T-helper 22 cell (primary cell): ENCODE measurements around the gene IGF1R.

Experiments used
- DNase-seq: peaks from one replicate; pipeline ENCODE4 v3.0.0-alpha.2; 2020; ENCODE audit warnings: low read depth

The IGF1R gene

GRCh38 chr15:98727115-98728040 is 79.0 kb downstream of the IGF1R start:
- DNase-seq: no peak

DNA sequence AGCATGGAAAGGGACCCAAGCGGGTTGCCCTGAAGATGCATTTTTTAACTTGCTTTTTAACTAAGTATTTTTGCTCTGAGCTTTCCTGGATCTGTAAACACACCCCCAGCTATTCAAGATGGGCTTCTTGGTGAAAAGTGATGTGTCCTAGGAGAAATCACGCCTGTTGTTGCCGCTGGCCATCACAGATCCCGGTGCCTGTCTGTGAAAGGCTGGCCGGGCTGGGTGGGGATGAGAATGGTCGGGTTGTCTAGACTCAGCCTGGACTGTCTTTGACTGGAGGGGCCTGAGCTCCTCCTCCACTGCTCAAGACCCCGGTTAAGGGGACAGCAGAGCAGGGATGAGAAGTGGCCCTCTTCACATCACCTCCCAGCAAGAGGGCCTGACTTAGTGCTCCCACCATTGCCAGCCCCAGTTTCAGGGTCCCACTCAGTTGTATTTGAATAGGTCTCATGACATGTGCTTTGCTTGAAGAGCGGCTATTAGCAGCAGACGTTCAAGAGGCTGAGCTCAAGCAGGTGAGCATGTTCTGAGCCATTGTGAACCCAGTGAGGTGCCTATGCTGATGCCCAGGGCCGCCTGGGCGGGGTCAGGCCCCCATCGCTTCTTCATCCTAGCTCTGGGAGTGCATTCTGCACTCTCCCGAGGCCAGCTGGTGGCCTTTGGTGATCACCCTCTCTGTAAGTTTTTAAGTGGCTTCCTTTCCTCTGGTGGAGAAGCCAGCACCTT is 79.9 kb downstream of the IGF1R start:
- DNase-seq: no peak

DNA sequence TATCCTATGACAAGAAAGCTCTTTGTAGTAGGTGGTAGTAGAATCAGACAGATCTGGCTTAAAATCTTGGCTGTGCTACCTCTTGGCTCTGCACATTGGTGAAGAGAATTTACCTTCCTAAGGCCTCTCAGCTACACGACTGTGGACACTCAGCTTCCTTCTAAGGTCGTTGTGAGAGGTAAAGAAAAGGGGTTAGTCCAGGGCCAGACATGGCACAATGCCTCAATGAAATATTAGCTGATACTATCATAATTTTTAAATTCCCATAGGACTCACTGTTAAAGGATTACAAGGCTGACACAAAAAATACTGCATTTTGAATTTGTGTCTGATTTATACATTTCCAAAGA is 80.4 kb downstream of the IGF1R start:
- DNase-seq: no peak

DNA sequence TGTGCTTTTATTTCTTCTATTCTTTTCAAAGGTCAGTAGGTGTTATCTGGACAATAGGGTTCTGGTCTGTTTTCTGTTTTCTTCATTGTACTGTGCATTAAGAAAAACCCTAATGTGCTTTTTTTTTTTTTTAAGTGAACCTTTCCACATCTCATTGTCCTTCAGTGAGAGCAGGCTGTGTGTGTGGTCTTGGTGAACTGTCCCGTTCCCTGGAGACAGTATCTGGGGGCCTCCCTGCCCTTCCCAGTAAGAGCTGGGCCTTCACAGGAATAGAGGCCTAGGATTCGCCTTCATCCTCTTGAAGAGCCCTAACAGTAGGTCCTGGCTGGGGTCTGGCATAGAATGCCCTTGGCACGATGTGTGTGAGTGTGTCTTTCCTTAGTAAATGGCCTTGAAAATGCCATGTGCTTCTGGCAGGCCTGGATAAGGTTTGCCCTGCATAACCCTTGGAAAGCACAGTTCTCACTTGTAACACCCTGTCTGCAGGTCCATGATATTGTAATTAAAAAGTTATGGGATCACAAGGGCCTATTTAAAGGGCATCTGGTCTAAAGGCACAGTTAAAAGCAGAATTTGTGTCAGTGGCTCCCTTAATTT is 81.2 kb downstream of the IGF1R start:
- DNase-seq: no peak

DNA sequence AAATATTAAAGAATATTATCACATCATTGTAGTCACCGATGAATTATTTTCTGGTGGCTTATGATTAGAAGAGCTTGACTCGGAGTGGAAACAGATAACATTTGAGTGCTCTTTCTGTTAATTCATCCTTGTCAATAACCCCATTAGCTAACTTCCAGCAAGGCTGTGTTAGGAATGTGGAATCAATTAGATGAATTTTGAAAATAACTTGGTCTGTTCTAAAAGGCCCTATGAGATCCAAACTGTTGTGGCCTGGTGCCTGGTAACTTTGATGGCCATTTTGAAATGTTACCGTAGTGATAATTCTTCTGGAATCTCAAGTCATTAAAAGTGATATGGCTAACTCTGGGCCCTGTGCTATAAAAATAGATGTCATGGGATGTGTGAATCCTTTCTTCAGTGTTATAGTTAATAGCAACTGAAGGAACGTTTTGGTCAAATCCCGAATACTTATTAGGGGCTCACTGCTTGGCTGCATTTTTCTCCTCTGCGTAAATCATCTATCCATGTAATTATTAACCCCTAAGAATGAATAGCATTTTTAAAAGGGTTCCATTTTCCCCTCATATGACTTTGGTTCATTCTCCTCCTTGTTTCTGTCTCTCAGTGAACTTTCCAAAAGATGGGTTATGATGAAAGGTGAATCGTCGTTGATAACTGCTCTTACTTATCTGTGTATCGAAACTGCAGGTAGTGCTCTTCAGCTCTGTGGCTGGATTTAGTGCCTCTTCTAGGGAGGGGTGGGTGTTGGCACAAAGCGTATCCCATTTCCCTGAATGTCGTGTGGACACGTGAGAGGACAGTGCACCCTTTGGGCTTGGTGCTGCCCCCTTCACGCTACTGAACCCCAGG is 82.7 kb downstream of the IGF1R start:
- DNase-seq: no peak

GRCh38 chr15:98731712-98732450 is 83.5 kb downstream of the IGF1R start:
- no peak for DNase-seq

DNA sequence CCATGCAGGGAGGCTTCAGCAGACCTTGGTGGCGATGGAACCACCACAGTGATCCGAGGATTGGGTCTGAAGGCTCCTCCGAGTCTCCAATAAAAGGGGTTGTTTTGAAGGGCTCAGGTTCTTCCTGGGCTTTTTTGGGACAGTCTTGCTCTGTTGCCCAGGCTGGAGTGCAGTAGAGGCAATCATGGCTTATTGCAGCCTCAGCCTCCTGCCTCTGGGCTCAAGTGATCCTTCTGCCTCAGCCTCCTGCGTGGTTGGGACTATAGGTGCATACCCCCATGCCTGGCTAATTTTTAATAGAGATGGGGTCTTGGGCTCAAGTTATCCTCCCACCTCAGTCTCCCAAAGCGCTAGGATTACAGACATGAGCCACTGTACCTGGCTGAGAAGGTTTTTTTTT is 84.8 kb downstream of the IGF1R start:
- DNase-seq: no peak

DNA sequence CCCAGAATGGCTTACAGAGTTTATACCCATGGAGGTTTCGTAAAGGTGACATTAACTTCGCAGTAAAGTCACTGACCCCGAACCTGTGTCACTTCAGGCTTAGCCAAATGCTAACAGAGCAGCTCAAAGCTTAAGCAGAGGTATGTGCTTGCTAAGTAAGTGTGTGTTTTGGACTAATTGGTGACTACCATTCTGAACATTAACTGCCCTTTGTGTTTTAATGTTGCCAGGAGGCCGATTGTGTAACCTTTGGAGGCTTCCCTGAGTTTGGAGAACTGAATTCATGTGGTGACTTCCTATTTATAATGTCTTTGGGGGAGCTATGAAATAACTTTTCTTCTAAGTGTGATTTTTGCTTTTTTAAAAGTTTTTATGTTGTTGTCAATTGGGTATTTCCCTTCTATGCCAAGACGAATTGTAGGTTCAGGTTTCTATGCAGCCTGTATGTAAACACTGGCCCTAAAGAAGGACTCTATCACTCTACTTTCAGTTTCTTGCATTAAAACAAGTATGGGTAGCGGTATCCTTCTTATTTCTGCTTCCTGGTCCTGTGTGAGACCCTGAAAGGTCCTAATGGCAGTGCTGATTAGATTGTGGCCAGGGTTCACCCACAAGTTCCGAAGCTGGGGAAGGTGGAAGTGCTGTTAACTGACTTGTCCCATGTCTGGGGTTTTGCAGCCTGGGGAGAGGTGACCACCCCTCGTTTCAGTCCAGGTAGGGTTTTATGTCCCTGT is 86.3 kb downstream of the IGF1R start:
- no peak for DNase-seq

DNA sequence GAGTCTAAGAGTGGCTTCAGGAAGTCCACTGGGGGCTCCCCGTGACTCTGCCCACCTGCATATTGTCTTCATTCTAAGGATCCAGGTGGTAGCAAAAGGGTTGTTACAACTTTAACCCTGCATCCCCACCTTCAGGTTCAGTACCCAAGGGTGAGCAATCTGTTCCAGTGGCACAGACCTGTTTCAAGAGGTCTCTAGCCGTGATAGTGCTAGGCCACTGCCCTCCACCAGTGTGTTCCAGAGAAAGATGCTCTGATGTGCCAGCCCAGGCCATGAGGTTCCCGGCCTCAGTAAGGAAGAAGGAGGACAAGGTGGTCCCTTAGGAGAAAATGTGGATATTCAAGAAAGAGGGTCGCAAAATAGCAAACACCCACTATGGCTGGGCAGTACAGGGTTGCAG is 87.0 kb downstream of the IGF1R start:
- no peak for DNase-seq

GRCh38 chr15:98735895-98736617 is 87.7 kb downstream of the IGF1R start:
- no peak for DNase-seq

- DNase-seq: no peak
Measured at GRCh38 chr15:98737159-98737558, 88.8 kb downstream of the IGF1R start.

- DNase-seq: no peak
Measured at GRCh38 chr15:98737721-98738120, 89.4 kb downstream of the IGF1R start.

GRCh38 chr15:98738689-98739401 is 90.5 kb downstream of the IGF1R start:
- no peak for DNase-seq

- no peak for DNase-seq
Measured at GRCh38 chr15:98740295-98740694, 92.0 kb downstream of the IGF1R start.

DNA sequence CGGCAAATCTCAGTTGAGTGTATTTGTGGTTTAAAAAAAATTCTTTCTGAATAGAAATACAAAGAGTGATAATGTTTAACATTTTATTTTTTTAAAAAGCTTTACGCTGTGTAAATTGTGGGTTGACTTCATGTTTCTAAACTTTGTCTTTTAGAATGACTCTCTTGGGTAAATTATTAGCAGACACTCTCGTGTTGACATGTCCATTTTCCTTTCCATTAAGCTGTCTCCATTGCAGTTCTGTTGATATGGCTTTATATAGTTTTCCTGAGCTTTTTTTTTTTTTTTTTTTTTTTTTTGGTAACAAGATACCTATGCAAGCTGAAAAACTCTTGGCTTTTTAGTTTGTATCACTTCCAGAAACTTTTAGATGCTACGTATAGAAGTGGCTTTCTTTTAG is 92.6 kb downstream of the IGF1R start:
- no peak for DNase-seq

GRCh38 chr15:98743177-98743576 is 94.8 kb downstream of the IGF1R start:
- no peak for DNase-seq

DNA sequence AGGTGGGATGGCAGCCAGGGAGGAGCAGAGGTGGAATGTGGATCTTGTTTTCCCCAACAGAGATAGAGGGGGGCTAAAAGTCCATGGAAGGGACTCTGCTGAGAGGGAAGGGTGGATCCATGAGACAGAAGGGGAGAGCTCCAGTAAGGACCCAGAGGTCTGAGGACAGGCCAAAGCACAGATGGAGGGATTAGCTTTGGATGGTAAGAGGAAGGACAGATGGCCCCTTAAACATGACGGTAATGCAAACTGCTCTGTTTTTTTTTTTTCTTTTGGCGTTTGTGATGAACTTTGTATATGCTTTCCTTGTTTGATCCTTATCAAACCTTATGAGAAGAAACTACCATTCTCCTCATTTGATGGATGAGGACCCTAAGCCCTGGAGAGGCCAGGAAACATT is 96.2 kb downstream of the IGF1R start:
- DNase-seq: no peak

DNA sequence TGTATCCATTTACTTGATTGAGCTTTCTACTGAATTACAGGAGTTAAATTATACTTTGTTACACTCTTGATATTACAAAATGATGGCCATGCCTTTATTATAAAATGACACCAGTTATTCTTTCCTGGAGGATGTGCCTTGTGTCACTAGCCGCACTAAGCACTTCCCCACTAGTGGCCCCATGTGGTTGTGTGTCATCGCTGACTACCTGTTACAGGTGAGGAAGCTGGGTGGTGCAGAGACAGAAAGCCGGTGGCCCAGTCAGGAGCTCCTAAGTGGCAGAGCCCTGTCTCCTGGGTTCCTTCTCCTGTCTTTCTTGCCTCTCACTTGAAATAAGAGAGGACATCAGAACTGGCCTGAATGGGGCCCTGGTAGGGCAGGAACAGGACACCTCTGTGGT is 96.8 kb downstream of the IGF1R start:
- no peak for DNase-seq

DNA sequence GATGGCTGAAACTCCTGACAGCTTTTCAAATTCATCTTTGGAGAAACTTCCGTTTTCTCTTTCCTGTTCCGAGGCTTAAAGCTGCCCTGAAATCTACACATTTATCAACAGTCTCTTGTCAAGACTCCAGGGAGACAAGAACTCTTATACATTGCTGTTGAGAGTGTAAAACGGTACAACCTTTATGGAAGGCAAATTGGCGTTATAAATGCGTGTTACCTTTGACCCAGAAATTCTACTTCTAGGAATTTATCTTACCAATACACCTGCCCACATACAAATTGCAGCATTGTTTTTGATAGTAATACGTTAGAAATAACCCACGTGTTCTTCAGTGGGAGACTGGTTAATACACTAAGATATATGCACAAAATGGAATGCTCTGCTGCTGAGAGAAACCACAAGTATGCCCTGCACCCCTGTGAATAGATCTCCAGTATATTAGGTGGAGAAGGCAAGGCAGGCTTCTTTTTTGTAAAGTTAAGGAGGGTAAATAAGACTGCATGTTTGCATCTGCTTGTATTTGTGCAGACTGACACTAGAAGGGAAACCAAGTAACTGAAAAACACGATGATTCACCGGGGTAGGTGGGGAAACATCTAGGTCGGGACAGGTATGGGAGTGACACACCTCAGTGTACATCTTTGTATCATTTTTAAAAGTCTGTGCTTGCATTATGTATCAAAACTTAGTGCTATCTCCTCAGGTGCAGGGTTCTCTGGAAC is 97.5 kb downstream of the IGF1R start:
- no peak for DNase-seq
